ENCODE data around the gene NRN1.
"Not testable (repeated sequence)": the region's sequence is repeated elsewhere in the genome, so short reads cannot be mapped to it uniquely, and the experiment has no call there.

GRCh38 chr6:5968036-5968435, 38.7 kb downstream of the NRN1 start:
- TF ChIP-seq CTCF (IDR thresholded peaks at IDR 0.05; ENCODE audit: insufficient read depth, low read depth, low read length); EZH2 (IDR thresholded peaks at IDR 0.05; ENCODE audit: insufficient read depth, low read length): not testable (repeated sequence)
